ENCODE data around the gene ZNF512.

The ZNF512 gene

GRCh38 chr2:27638037-27638637, 55.3 kb downstream of the ZNF512 start:
- DNase-seq (ENCODE audit: low spot score), result peak; percentile 88

- DNase-seq (ENCODE audit: low spot score), result peak; percentile 68
Observed at GRCh38 chr2:27638709-27639108, 55.9 kb downstream of the ZNF512 start.

- no peak for DNase-seq (ENCODE audit: low spot score)
Observed at GRCh38 chr2:27640722-27641245, 57.9 kb downstream of the ZNF512 start.

- no peak for DNase-seq (ENCODE audit: low spot score)
Observed at GRCh38 chr2:27645197-27645596, 62.4 kb downstream of the ZNF512 start.

GRCh38 chr2:27647289-27647688, 64.4 kb downstream of the ZNF512 start:
- DNase-seq (ENCODE audit: low spot score), result peak; percentile 25

- no peak for DNase-seq (ENCODE audit: low spot score)
Observed at GRCh38 chr2:27647737-27648136, 64.9 kb downstream of the ZNF512 start.

- no peak for DNase-seq (ENCODE audit: low spot score)
Observed at GRCh38 chr2:27651056-27651455, 68.2 kb downstream of the ZNF512 start.

GRCh38 chr2:27652341-27652740, 69.5 kb downstream of the ZNF512 start:
- DNase-seq (ENCODE audit: low spot score), result peak; percentile 6

GRCh38 chr2:27652790-27653189, 69.9 kb downstream of the ZNF512 start:
- peak; percentile 36 for DNase-seq (ENCODE audit: low spot score)

GRCh38 chr2:27653397-27653796, 70.6 kb downstream of the ZNF512 start:
- peak; percentile 83 for DNase-seq (ENCODE audit: low spot score)

- peak; percentile 38 for DNase-seq (ENCODE audit: low spot score)
Observed at GRCh38 chr2:27655155-27655951, 72.5 kb downstream of the ZNF512 start.

- DNase-seq (ENCODE audit: low spot score), result no peak
Observed at GRCh38 chr2:27661371-27661770, 78.5 kb downstream of the ZNF512 start.

GRCh38 chr2:27663285-27664153, 80.7 kb downstream of the ZNF512 start, which contains the start of the genes SLC4A1AP and SUPT7L:
TSS of gene SLC4A1AP (plus strand) at chr2:27663889. CDS start at chr2:27663915, 26 bp downstream.
TSS of gene SUPT7L (minus strand) at chr2:27663614. CDS start at chr2:27662192, 1,422 bp downstream.
- DNase-seq (ENCODE audit: low spot score), result peak; percentile 85

- DNase-seq (ENCODE audit: low spot score), result peak; percentile 9
Observed at GRCh38 chr2:27664154-27664574, 81.3 kb downstream of the ZNF512 start.

- no peak for DNase-seq (ENCODE audit: low spot score)
Observed at GRCh38 chr2:27664622-27665363, 82.0 kb downstream of the ZNF512 start.

GRCh38 chr2:27667446-27667845, 84.6 kb downstream of the ZNF512 start:
- DNase-seq (ENCODE audit: low spot score), result no peak

GRCh38 chr2:27671235-27671634, 88.4 kb downstream of the ZNF512 start:
- no peak for DNase-seq (ENCODE audit: low spot score)

Measured in kidney tubule cell (primary cell).